PC-9 (cell line): Measurements from ENCODE around the gene WBP1. TPM values are rescaled to one million over a fixed set of nuclear protein-coding genes. Genes with fewer than 3 reads are reported as not detected.

Experiments
- BruUV-seq: library from RNA; stranded (reverse); fragments of 400-500 nt; replicated peaks from 2 replicates; lab custom pipeline; 2021; lab: Mats Ljungman, UMichigan
- CTCF ChIA-PET: fragments of 300-600 bp; sonication (Branson Sonifier 250); formaldehyde crosslinking; loops from one replicate; lab custom pipeline; 2022; ENCODE audit warnings: antibody characterized with exemption; lab: Charles Lee
- POLR2A ChIA-PET: fragments of 300-600 bp; sonication (Branson Sonifier 250); formaldehyde crosslinking; loops from one replicate; lab custom pipeline; 2022; ENCODE audit warnings: antibody characterized with exemption; ENCODE audit not compliant: unreplicated experiment; lab: Charles Lee
- DNase-seq, 2 experiments: peaks; one replicate each; pipeline versions ENCODE4 v3.0.0 to v3.0.0-alpha.2; 2015 to 2022; ENCODE audit warnings: mixed read lengths in 1 of 2
- H2AFZ ChIP-seq: fragments of 200-600 bp; sonication (generic); 2 replicates; pipeline ENCODE4 v1.8.1; 2017; ENCODE audit warnings: antibody characterized with exemption
- H3F3A ChIP-seq: fragments of 200-600 bp; sonication (generic); 2 replicates; pipeline ENCODE4 v1.8.1; 2017; ENCODE audit warnings: antibody characterized with exemption, mild to moderate bottlenecking, low read depth; ENCODE audit not compliant: insufficient read depth
- H3K27ac ChIP-seq: fragments of 200-600 bp; sonication (generic); 2 replicates; pipeline ENCODE4 v1.6.1; 2016; ENCODE audit warnings: mixed run types
- H3K27me3 ChIP-seq: fragments of 200-600 bp; sonication (generic); 2 replicates; pipeline ENCODE4 v1.6.1; 2016; ENCODE audit warnings: low read depth, mixed run types; ENCODE audit not compliant: insufficient read depth
- H3K36me3 ChIP-seq: fragments of 200-600 bp; sonication (generic); 2 replicates; pipeline ENCODE4 v1.6.1; 2016; ENCODE audit warnings: low read depth, mixed run types
- H3K4me1 ChIP-seq: fragments of 200-600 bp; sonication (generic); replicated peaks from 2 replicates; pipeline ENCODE4 v1.6.1; 2016; ENCODE audit warnings: mixed run types; ENCODE audit not compliant: insufficient read depth
- H3K4me2 ChIP-seq: fragments of 200-600 bp; sonication (generic); 2 replicates; pipeline ENCODE4 v1.6.1; 2017; ENCODE audit warnings: mixed run types
- H3K4me3 ChIP-seq: fragments of 200-600 bp; sonication (generic); 2 replicates; pipeline ENCODE4 v1.6.1; 2016; ENCODE audit warnings: mixed run types
- H3K79me2 ChIP-seq: fragments of 200-600 bp; sonication (generic); 2 replicates; pipeline ENCODE4 v1.6.1; 2017; ENCODE audit warnings: low read depth, mixed run types
- H3K9me2 ChIP-seq: fragments of 200-600 bp; sonication (generic); 2 replicates; pipeline ENCODE4 v1.8.1; 2017; ENCODE audit warnings: mild to moderate bottlenecking; ENCODE audit not compliant: insufficient read depth
- H3K9me3 ChIP-seq: fragments of 200-600 bp; sonication (generic); 2 replicates; pipeline ENCODE4 v1.8.1; 2016; ENCODE audit warnings: low read depth; ENCODE audit not compliant: insufficient read depth
- H4K20me1 ChIP-seq: fragments of 200-600 bp; sonication (generic); 2 replicates; pipeline ENCODE4 v1.8.1; 2017; ENCODE audit not compliant: insufficient read depth
- EZH2 ChIP-seq: fragments of 200-600 bp; sonication (generic); IDR thresholded peaks from 2 replicates; pipeline ENCODE4 v1.8.0; 2017; ENCODE audit warnings: antibody characterized with exemption, low read depth
- intact Hi-C: fragments of 100-400 bp; cut with micrococcal nuclease; formaldehyde crosslinking; loops from one replicate; pipeline ENCODE4 v1.10.0; 2022; ENCODE audit not compliant: unreplicated experiment
- total RNA-seq: library from RNA; stranded (reverse); gene quantifications from 2 replicates; pipeline ENCODE4 v1.2.3, GENCODE V29; 2021
- TF ChIP-seq, protein P1 (sequence below): fragments of 200-600 bp; sonication (generic); conservative IDR thresholded peaks from 2 replicates; pipeline ENCODE4 v1.6.1; 2017; ENCODE audit warnings: mixed run types, antibody characterized with exemption, mild to moderate bottlenecking, moderate library complexity

Gene WBP1
- total RNA-seq, 1 experiment from 2014 or later: 68.0 TPM

DNA sequence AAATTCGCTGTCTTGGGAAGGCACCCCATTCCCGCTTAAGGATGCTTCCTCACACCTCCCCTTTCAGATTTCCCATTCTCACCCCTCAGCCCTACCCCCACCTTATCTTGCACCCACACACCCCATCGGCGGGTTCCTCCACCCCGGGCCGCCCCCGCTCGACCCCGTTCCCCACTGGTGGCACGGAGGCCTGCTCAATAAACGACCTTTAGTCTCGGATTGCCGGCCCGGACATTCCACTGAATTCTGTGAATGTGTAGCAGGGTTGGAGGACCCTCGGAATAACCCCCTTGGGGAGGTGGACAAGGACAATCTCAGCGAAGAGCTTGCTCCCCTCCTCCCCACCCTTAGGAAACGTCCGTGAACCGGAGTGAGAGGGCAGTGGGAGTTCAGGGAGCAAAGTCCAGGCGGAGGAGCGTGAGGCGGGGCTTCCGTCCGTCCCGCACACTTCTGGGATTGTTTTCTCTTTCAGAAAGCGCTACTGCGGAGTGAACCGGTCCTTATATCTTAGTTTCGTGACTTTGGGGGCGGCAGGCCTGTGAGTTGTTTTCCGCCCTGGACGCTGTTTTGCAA, 44.0 kb downstream of the WBP1 start:
- no peaks in the 10 kb centered on the region for H3K9me3 ChIP-seq
- peaks cover 29% of the 10 kb centered on the region for H3K79me2 ChIP-seq
- H3K4me3 ChIP-seq: no peak overlapping the region
- H3F3A ChIP-seq: peaks cover 35% of the 10 kb centered on the region; the same call in 1 of the 2 replicates
- no TSS peak for BruUV-seq
- no peaks in the 10 kb centered on the region for H3K27me3 ChIP-seq
- intact Hi-C loops: loop anchor here (10.0 kb wide), 1 partner anchor 343 kb away; no protein-coding TSS in a partner anchor
- no peak for DNase-seq
- no peaks in the 10 kb centered on the region for H4K20me1 ChIP-seq
- POLR2A ChIA-PET: no interaction called here
- H3K9me2 ChIP-seq: no peaks in the 10 kb centered on the region
- no peak overlapping the region for H3K27ac ChIP-seq
- 0 out of 2 replicates have a peak, but pooled peaks cover 10% of the 10 kb centered on the region for H3K36me3 ChIP-seq
- no peak overlapping the region for H3K4me2 ChIP-seq
- CTCF ChIA-PET: no interaction called here
- TF ChIP-seq EZH2: no peak
- TF ChIP-seq, protein P1, sequence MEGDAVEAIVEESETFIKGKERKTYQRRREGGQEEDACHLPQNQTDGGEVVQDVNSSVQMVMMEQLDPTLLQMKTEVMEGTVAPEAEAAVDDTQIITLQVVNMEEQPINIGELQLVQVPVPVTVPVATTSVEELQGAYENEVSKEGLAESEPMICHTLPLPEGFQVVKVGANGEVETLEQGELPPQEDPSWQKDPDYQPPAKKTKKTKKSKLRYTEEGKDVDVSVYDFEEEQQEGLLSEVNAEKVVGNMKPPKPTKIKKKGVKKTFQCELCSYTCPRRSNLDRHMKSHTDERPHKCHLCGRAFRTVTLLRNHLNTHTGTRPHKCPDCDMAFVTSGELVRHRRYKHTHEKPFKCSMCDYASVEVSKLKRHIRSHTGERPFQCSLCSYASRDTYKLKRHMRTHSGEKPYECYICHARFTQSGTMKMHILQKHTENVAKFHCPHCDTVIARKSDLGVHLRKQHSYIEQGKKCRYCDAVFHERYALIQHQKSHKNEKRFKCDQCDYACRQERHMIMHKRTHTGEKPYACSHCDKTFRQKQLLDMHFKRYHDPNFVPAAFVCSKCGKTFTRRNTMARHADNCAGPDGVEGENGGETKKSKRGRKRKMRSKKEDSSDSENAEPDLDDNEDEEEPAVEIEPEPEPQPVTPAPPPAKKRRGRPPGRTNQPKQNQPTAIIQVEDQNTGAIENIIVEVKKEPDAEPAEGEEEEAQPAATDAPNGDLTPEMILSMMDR: no peak
- H2AFZ ChIP-seq: no peak overlapping the region
- peaks cover 31% of the 10 kb centered on the region for H3K4me1 ChIP-seq

DNA sequence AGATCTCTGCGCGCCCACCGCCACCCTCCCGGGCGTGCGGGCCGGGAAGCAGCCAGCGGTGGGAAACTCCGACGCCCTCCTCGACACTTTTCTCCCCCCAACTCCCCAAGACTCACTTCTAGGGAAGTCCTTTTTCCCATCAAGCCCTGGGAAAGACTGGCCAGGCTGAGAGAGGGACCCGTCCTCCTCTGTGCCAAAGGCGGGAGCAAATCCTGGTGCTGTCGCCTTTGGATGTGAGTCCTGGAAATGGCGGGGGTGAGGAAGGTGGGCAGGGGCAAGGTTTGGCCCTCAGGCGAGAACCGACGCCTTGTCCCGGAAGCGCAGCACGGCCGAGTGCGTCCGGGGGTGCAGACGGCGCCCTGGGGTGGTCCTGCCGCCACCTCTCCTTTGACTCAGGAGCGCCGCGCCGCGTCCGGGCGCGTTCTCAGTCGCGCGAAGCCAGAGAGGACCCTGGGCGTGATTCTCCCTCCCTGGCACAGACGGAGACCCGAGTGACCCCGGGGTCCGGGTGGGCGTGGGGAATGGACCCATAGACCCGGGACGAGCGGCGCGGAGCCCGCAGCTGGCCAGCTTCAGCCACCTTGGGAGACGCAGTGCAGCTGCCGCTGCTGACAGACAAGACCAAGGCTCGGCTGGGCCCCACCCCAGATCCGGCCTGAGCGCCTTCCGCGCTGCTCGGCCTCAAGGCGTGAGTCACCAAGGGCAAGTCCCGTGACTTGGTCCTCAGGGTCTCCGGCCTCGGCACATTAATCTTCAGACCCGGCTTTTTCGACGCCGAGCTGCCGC, 44.7 kb downstream of the WBP1 start:
- no peaks in the 10 kb centered on the region for H3K9me2 ChIP-seq
- H3K79me2 ChIP-seq: peaks cover 25% of the 10 kb centered on the region
- peak in 1 of 2 experiments; percentile 71 for DNase-seq
- TF ChIP-seq EZH2: no peak
- TF ChIP-seq, protein P1: no peak
- no peaks in the 10 kb centered on the region for H4K20me1 ChIP-seq
- H3K4me2 ChIP-seq: no peak overlapping the region
- no peaks in the 10 kb centered on the region for H3K27me3 ChIP-seq
- ChIA-PET CTCF (no interaction called here), POLR2A (no interaction called here)
- peaks cover 35% of the 10 kb centered on the region; the same call in 1 of the 2 replicates for H3F3A ChIP-seq
- no peak overlapping the region for H2AFZ ChIP-seq
- no peaks in the 10 kb centered on the region for H3K9me3 ChIP-seq
- H3K4me3 ChIP-seq: no peak overlapping the region
- H3K27ac ChIP-seq: no peak overlapping the region
- no TSS peak for BruUV-seq
- H3K4me1 ChIP-seq: peaks cover 25% of the 10 kb centered on the region
- intact Hi-C loops: loop anchor here (10.0 kb wide), 1 partner anchor 342 kb away; no protein-coding TSS in a partner anchor
- 0 out of 2 replicates have a peak, but pooled peaks cover 10% of the 10 kb centered on the region for H3K36me3 ChIP-seq

DNA sequence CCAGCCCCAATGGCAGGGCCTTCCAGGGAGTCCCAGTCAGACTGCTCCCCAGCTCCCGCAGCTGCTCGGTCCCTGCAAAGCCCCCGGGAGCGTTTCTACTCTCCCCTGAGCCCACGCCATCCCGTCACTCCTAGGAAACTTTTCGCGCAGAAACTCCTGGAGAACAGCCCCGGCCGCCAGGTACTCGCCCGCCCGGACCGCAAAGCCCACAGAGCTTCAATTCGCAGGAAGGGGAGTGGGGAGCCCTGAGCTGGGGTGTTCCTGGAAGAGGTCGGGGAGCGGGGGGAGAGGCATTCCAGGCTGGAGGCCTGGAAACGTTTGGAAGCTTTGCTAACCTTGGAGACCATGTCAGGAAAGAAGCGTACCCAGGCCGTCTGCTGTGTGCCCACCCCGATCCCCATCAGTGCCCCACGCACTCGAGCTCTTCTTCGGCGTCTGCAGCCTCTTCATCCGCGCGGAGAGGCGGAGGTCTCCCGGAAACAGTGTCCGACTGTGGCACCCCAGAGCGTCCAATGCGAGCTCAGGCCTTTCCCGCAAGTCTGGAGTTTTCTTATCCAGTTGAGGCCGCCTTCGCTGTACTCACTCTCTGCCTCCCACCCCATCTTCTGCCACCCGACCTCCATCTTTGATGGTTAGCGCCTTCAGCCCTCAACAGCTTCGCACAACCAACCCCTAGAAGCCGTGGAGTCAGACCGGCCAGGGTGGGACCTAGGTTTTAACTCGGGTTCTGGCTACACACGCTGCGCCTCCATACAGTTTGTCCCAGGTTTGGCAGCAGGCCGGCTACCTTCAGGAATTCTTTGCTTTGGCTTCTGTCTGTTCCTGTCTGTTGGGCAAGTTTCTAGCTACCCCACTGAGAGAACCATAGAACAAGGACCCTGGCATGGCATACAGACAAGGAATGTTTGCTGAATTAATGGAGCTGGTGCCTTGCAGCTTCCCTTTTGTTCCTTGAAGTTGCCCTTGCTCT, 45.6 kb downstream of the WBP1 start:
- TF ChIP-seq EZH2: no peak
- TF ChIP-seq, protein P1: no peak
- Histone ChIP-seq H3K4me2 (no peak overlapping the region), H3K27ac (no peak overlapping the region), H3F3A (peaks cover 35% of the 10 kb centered on the region; the same call in 1 of the 2 replicates), H3K36me3 (0 out of 2 replicates have a peak, but pooled peaks cover 10% of the 10 kb centered on the region), H3K9me3 (no peaks in the 10 kb centered on the region), H4K20me1 (no peaks in the 10 kb centered on the region), H3K79me2 (peaks cover 26% of the 10 kb centered on the region), H3K9me2 (no peaks in the 10 kb centered on the region), H3K4me3 (no peak overlapping the region), H3K27me3 (no peaks in the 10 kb centered on the region), H3K4me1 (peaks cover 27% of the 10 kb centered on the region), H2AFZ (no peak overlapping the region)
- CTCF ChIA-PET: no interaction called here
- no TSS peak for BruUV-seq
- DNase-seq: no peak
- intact Hi-C loops: loop anchor here (10.0 kb wide), 1 partner anchor 341 kb away; no protein-coding TSS in a partner anchor
- POLR2A ChIA-PET: no interaction called here
